Stimulated activated naive CD8-positive, alpha-beta T cell treated with anti-CD3 and anti-CD28 coated beads, Interleukin-15, Interleukin-2, amounts not matched to agents 100 ng/mL and 50 ng/mL, for 24 hours (primary cell): ENCODE measurements around the gene COL5A3.

ENCODE experiments used
- H3K27ac Mint-ChIP-seq: one replicate; pipeline ENCODE4 v1.8.0; 2021; ENCODE audit warnings: mild to moderate bottlenecking, mixed read lengths
- H3K27me3 Mint-ChIP-seq: one replicate; pipeline ENCODE4 v1.8.0; 2021; ENCODE audit warnings: mixed read lengths
- H3K36me3 Mint-ChIP-seq: one replicate; pipeline ENCODE4 v1.8.0; 2021; ENCODE audit warnings: low read depth, mixed read lengths
- H3K4me1 Mint-ChIP-seq: one replicate; pipeline ENCODE4 v1.8.0; 2021; ENCODE audit warnings: low read depth, mixed read lengths
- H3K4me3 Mint-ChIP-seq: one replicate; pipeline ENCODE4 v1.8.0; 2021; ENCODE audit warnings: mild to moderate bottlenecking, mixed read lengths
- H3K9me3 Mint-ChIP-seq: one replicate; pipeline ENCODE4 v1.8.0; 2021; ENCODE audit warnings: mixed read lengths

COL5A3 gene

DNA sequence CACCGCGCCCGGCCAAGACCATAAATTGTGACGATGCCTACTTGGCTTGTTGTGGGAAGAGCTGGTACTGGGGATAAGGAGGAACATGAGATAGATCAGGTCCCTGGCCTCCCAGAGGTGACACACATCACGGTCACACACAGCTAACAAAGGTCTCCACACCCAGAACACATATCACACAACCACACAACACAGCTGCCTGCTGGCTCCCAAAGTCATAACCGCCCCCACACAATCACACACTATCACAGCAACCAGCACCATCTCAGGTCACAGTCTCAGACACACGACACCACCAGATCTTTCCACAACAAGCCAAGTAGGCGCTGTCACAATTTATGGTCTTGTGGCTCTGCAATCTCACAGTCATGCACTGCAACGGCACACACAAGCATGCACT lies 5.7 kb downstream of the COL5A3 start:
- Mint-ChIP-seq H3K27ac (no peak overlapping the region), H3K9me3 (no peaks in the 10 kb centered on the region), H3K36me3 (peaks cover under 1% of the 10 kb centered on the region), H3K27me3 (peaks cover 64% of the 10 kb centered on the region), H3K4me3 (no peak overlapping the region), H3K4me1 (peaks cover 53% of the 10 kb centered on the region)

DNA sequence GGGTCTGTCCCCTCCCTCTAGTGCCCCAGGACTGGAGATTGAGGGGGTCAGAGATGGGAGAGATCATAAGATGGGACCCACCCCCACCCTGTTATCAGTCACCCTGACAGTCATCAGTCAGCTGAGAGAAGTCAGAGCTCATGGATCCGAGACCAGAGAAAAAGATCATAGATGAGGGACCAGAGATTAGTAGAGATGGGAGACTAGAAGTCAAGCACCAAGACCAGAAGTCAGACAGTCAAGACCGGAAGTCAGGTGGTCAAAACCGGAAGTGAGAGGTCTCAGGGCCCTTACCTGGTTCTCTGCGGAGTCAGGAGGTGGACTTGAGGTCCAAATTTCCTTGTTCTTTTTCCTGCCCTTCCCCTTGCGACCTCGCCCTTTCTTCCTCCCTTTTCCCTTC lies 7.0 kb downstream of the COL5A3 start:
- H3K9me3 Mint-ChIP-seq, result no peaks in the 10 kb centered on the region
- peaks cover 44% of the 10 kb centered on the region for H3K4me1 Mint-ChIP-seq
- no peaks in the 10 kb centered on the region for H3K36me3 Mint-ChIP-seq
- peaks cover 61% of the 10 kb centered on the region for H3K27me3 Mint-ChIP-seq
- H3K4me3 Mint-ChIP-seq, result no peak overlapping the region
- no peak overlapping the region for H3K27ac Mint-ChIP-seq

DNA sequence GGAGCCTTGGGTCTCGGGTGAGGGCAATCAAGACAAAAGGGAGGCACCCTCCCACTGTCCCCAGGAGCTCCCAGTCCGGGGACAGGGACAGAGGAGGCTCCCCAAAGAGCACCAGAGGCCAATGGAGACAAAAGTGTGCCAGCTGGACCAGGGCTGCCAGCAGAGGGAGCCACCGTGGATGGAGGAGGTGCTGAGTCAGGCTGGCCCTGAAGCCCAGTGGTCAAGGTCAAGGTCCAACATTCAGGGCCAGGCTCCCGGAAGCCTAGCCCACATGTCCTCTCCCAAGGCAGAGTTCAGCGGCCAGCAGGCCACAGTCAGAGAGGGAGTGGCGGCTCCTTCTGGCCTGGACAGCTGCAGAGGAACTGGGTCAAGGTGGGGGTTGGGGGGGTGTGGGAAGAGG lies 8.4 kb downstream of the COL5A3 start:
- Mint-ChIP-seq H3K36me3 (no peaks in the 10 kb centered on the region), H3K4me3 (no peak overlapping the region), H3K9me3 (no peaks in the 10 kb centered on the region), H3K27ac (no peak overlapping the region), H3K4me1 (peaks cover 33% of the 10 kb centered on the region), H3K27me3 (peaks cover 60% of the 10 kb centered on the region)

DNA sequence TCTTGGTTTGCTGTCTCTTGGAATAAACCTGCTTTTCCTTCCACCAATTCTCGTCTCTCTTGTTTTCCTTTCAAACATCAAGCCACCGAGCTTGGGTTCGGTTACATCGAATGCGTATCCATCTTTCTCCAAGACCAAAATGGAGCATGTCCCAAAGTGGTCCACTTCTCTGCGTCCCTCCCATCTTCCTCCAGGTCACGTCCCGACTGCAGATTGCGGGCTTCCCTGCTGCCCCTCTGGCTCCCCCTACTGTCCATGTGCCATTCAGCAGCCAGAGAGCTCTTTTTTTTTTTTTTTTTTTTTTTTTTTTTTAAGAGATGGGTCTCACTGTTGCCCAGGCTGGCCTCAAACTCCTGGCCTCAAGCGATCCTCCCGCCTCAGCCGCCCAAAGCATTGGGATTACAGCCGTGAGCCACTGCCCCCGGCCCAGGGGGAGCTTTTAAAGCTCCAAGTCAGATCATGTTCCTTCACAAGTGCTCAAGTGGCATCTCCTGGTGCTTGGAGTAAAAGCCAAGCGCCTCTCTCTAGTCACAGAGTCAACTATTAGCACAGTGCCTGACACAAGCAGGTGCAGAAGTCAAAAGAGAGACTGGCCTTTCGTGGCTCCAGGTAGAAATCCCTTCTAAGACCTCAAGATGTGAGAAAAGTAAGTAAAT lies 10.0 kb downstream of the COL5A3 start:
- Mint-ChIP-seq H3K9me3 (no peaks in the 10 kb centered on the region), H3K27ac (peak overlapping the region; percentile 14), H3K4me1 (peaks cover 17% of the 10 kb centered on the region), H3K27me3 (peaks cover 55% of the 10 kb centered on the region), H3K36me3 (no peaks in the 10 kb centered on the region), H3K4me3 (no peak overlapping the region)

- no peaks in the 10 kb centered on the region for H3K4me1 Mint-ChIP-seq
- no peak overlapping the region for H3K27ac Mint-ChIP-seq
- H3K9me3 Mint-ChIP-seq, result no peaks in the 10 kb centered on the region
- H3K27me3 Mint-ChIP-seq, result peaks cover 34% of the 10 kb centered on the region
- H3K4me3 Mint-ChIP-seq, result no peak overlapping the region
- no peaks in the 10 kb centered on the region for H3K36me3 Mint-ChIP-seq
Measured at GRCh38 chr19:9996541-9996940, 13.8 kb downstream of the COL5A3 start.

DNA sequence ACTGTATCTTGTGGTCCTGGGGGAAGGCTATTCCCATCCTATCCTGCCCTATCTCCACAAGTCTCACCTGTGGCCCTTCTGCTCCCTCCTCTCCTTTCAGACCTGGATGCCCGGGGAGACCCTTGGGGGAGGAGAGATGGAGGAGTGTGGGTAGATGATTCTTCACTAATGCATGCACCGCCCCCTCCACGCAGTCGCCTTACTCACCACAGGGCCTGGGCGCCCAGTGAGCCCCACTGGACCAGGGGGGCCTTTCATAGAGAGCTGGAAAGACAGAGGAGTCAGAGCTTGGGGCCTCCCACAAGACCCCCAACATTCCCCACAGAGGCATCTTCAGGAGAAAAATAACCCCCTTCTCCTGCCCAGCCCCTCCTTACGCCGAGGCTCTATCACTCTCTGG lies 14.3 kb downstream of the COL5A3 start:
- peaks cover 36% of the 10 kb centered on the region for H3K27me3 Mint-ChIP-seq
- no peaks in the 10 kb centered on the region for H3K36me3 Mint-ChIP-seq
- no peaks in the 10 kb centered on the region for H3K9me3 Mint-ChIP-seq
- H3K4me1 Mint-ChIP-seq, result no peaks in the 10 kb centered on the region
- no peak overlapping the region for H3K27ac Mint-ChIP-seq
- no peak overlapping the region for H3K4me3 Mint-ChIP-seq

- Mint-ChIP-seq H3K36me3 (no peaks in the 10 kb centered on the region), H3K9me3 (no peaks in the 10 kb centered on the region), H3K4me3 (no peak overlapping the region), H3K4me1 (no peaks in the 10 kb centered on the region), H3K27me3 (peaks cover 30% of the 10 kb centered on the region), H3K27ac (no peak overlapping the region)
Measured at GRCh38 chr19:9995084-9995483, 15.2 kb downstream of the COL5A3 start.

GRCh38 chr19:9991425-9992191 lies 18.7 kb downstream of the COL5A3 start:
- H3K36me3 Mint-ChIP-seq, result no peaks in the 10 kb centered on the region

GRCh38 chr19:9989504-9989903 lies 20.8 kb downstream of the COL5A3 start:
- H3K4me3 Mint-ChIP-seq, result no peak overlapping the region
- H3K36me3 Mint-ChIP-seq, result no peaks in the 10 kb centered on the region
- no peak overlapping the region for H3K27ac Mint-ChIP-seq
- peaks cover 8% of the 10 kb centered on the region for H3K27me3 Mint-ChIP-seq
- no peaks in the 10 kb centered on the region for H3K9me3 Mint-ChIP-seq
- no peaks in the 10 kb centered on the region for H3K4me1 Mint-ChIP-seq

More at GRCh38 chr19:9991425-9992191, 18.7 kb downstream of the COL5A3 start:
- H3K27me3 Mint-ChIP-seq, result peaks cover 8% of the 10 kb centered on the region
- H3K4me1 Mint-ChIP-seq, result no peaks in the 10 kb centered on the region
- no peak overlapping the region for H3K27ac Mint-ChIP-seq
- no peaks in the 10 kb centered on the region for H3K9me3 Mint-ChIP-seq
- H3K4me3 Mint-ChIP-seq, result no peak overlapping the region

GRCh38 chr19:9986787-9987281 lies 23.5 kb downstream of the COL5A3 start:
- H3K9me3 Mint-ChIP-seq, result no peaks in the 10 kb centered on the region
- H3K4me3 Mint-ChIP-seq, result no peak overlapping the region
- H3K4me1 Mint-ChIP-seq, result no peaks in the 10 kb centered on the region
- no peak overlapping the region for H3K27ac Mint-ChIP-seq
- H3K27me3 Mint-ChIP-seq, result peaks cover 19% of the 10 kb centered on the region
- H3K36me3 Mint-ChIP-seq, result no peaks in the 10 kb centered on the region

DNA sequence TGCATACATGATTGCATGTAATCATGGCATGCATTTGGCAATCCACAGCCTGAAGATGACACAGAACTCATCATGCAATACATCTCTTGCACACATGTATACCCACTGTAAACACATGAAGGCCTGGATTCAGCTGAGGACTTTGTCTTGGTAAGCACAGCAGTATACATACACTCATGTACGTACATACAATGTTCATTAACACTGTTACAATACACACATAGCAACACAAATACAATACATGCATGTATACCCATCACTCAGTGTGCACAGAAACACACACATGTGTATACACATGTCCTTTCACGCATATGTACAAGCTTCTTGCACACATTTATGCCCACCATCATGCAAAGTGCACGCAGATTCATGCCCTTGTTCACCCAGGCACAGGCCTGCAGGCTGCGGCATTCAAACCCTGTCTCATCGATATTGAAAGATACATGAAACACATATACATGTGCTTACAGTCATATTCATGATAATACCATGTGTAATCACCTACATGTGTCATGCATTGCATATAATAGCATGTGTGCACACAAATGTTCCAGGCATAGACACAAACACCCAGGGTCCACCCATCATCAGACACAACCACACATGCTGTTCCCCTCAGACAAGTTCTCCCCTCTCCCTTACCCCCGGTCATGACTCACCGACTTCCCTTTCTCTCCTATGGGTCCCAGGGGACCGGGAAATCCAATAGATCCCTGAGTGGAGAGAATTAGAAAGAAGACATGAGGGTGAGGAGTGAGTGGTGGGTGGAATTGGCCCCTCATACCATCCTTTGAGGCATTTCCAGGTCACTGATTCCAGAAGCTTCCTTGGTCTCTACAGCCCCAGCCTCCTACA lies 28.7 kb downstream of the COL5A3 start:
- no peak overlapping the region for H3K27ac Mint-ChIP-seq

DNA sequence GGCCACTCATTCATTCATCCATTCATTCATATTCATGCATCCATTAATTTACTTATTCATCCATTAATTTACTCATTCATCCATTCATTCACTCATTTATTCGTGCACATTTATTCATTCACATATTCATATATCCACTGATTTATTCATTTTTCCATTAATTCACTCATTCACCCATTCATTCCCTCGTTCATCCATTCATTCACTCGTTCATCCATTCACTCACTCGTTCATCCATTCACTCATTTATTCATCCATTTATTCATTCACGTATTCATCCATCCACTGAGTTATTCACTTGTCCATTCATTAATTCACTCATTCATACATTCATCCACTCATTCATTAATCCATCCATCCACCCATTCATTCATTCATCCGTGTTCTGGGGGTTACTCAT lies 38.2 kb downstream of the COL5A3 start:
- no peaks in the 10 kb centered on the region for H3K9me3 Mint-ChIP-seq
- H3K27me3 Mint-ChIP-seq, result peaks cover 21% of the 10 kb centered on the region
- H3K4me1 Mint-ChIP-seq, result no peaks in the 10 kb centered on the region
- H3K4me3 Mint-ChIP-seq, result no peak overlapping the region
- H3K27ac Mint-ChIP-seq, result no peak overlapping the region
- no peaks in the 10 kb centered on the region for H3K36me3 Mint-ChIP-seq

More for the DNA sequence above, 28.7 kb downstream of the COL5A3 start:
- H3K27me3 Mint-ChIP-seq, result peaks cover 12% of the 10 kb centered on the region
- H3K36me3 Mint-ChIP-seq, result no peaks in the 10 kb centered on the region
- no peaks in the 10 kb centered on the region for H3K4me1 Mint-ChIP-seq
- no peak overlapping the region for H3K4me3 Mint-ChIP-seq
- no peaks in the 10 kb centered on the region for H3K9me3 Mint-ChIP-seq

DNA sequence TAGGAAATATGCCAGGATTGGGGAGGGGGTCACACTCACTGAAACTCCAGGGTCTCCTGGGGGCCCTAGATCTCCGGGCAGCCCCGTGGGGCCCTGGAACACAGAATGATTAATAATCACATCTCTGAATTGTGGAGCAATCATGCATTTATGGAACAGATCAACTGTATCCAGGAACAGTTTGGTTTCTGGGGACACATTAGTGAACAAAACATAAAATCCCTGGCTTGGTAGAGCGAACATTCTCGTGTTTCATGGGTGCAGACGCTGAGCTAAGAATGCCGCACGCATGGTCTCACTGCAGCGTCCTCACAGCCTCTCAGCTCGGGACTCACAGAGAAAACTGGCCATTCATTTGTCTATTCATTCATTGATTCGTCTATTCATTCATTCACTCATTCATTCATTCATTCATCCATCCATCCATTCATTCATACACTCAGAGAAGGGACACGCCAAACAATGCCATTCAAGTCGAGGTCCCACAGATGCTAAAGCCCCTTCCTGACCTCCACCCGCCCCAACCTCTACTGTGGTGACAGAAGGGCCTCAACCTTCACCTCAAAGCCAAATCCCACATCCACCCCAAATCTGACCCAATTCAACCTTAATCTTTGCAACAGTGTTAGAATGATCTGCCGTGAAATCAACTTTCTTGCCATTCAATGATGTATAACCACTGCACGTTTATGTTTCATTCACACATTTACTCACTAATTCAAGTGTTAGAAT lies 39.0 kb downstream of the COL5A3 start:
- no peaks in the 10 kb centered on the region for H3K9me3 Mint-ChIP-seq
- no peak overlapping the region for H3K4me3 Mint-ChIP-seq
- H3K36me3 Mint-ChIP-seq, result no peaks in the 10 kb centered on the region
- H3K4me1 Mint-ChIP-seq, result no peaks in the 10 kb centered on the region
- H3K27ac Mint-ChIP-seq, result no peak overlapping the region
- peaks cover 27% of the 10 kb centered on the region for H3K27me3 Mint-ChIP-seq

DNA sequence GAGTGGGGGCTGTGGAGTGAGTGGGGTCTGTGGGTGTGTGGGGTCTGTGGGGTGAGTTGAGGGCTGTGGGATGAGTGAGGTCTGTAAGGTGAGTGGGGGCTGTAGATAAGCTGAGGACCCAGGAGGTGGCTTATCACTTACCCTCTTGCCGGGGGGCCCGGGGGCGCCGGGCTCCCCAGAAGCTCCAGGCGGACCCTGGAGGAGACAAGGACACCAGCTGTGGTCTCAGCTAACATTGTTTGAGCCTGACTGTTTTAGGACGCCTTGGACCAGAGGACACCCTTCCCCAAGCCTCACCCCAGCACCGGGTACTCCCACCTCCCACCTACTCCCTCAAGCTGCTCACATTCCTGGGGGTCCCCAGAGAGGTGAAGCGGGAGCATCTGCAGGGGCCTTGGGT lies 39.8 kb downstream of the COL5A3 start:
- H3K27me3 Mint-ChIP-seq, result peaks cover 34% of the 10 kb centered on the region
- no peaks in the 10 kb centered on the region for H3K4me1 Mint-ChIP-seq
- no peak overlapping the region for H3K27ac Mint-ChIP-seq
- H3K9me3 Mint-ChIP-seq, result no peaks in the 10 kb centered on the region
- no peak overlapping the region for H3K4me3 Mint-ChIP-seq
- no peaks in the 10 kb centered on the region for H3K36me3 Mint-ChIP-seq
